Measurements from ENCODE around the gene PLIN5. TPM values are rescaled to one million over a fixed set of nuclear protein-coding genes. Genes with fewer than 3 reads are reported as not detected.

Gene PLIN5
- total RNA-seq, 2 experiments from 2014 or later: 0.27 TPM; not detected in 1

DNA sequence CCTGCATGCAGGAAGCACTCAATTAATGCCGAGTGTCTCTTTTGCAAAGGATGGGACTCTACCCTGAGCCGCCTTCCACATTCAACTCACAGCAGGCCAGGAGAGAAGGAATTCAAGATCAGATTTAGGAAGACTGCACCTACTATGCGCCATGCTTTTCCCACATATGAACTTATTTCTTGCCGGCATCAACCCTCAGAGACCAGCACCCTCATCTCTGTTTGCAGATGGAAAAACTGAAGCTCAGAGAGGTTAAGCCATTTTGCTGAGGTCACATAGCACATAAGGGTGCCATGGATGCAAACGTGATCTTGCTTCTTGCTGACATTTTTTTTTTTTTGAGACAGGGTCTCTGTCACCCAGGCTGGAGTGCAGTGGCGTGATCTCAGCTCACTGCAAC is 38.7 kb upstream of the PLIN5 start:
- POLR2A ChIA-PET: no interaction called here
- H3K4me3 Mint-ChIP-seq: no peak overlapping the region
- intact Hi-C loops (cut with micrococcal nuclease): no loop called here

DNA sequence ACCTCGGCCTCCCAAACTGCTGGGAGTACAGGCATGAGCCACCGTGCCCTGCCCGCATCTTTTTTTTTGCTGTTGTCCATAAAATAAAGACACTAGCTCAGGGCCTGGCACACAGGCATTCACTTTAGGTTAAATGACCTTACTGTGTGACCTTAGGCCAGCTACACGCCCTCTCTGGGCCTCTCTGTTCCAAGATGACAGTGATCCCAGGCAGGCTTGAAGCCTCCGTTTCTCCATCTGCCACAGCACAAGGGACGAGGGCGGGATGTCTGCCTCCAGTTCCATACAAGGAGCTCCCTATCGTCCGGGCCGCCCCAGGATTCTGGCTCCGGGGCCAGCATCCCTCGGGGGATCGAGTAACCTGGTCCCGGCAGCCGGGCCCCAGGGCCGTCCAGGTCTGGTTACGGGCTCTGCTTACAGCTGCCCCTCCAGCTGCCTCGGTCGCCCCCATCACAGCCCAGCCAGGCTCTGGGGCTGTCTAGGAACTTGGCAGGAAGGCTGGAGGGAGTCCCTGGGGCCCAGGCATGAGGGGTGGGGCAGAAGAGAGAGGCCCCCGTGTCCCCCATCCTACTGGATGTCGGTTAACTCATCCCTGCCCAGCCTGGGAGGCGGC is 36.4 kb upstream of the PLIN5 start:
- TF ChIP-seq CTCF (IDR thresholded peaks at IDR 0.05): no peak
- POLR2A ChIA-PET: interaction anchor here (0.7 kb wide), 1 partner anchor 16 kb away, joined by 3 read pairs; no protein-coding TSS in a partner anchor

More for the DNA sequence above, 38.7 kb upstream of the PLIN5 start:
- Mint-ChIP-seq H3K4me1 (ENCODE audit: low read depth) (peaks cover 6% of the 10 kb centered on the region), H3K9me3 (no peaks in the 10 kb centered on the region), H3K27me3 (peaks cover 22% of the 10 kb centered on the region), H3K36me3 (ENCODE audit: low read depth) (no peaks in the 10 kb centered on the region), H3K27ac (no peak overlapping the region)
- DNase-seq (no peak), ATAC-seq (no peak)
- TF ChIP-seq CTCF (IDR thresholded peaks at IDR 0.05): no peak
- CTCF ChIA-PET: interaction anchor here (0.9 to 4.5 kb wide), 4 partner anchors 14 to 63 kb away, joined by 3 to 24 read pairs (median 13); partner anchors contain the start of gene SEMA6B

GRCh38 chr19:4570916-4571304 is 35.9 kb upstream of the PLIN5 start:
- ChIA-PET POLR2A (no interaction called here), CTCF (interaction anchor here (0.8 to 6.4 kb wide), 5 partner anchors 12 to 66 kb away, joined by 3 to 80 read pairs (median 7); no protein-coding TSS in a partner anchor)
- no peak for TF ChIP-seq CTCF (IDR thresholded peaks at IDR 0.05)
- Mint-ChIP-seq H3K27me3 (peaks cover 7% of the 10 kb centered on the region), H3K27ac (no peak overlapping the region), H3K36me3 (ENCODE audit: low read depth) (no peaks in the 10 kb centered on the region), H3K9me3 (no peaks in the 10 kb centered on the region), H3K4me3 (no peak overlapping the region), H3K4me1 (ENCODE audit: low read depth) (peaks cover 5% of the 10 kb centered on the region)
- no peak for ATAC-seq
- intact Hi-C loops (cut with micrococcal nuclease): no loop called here
- no peak for DNase-seq

More for the DNA sequence above, 36.4 kb upstream of the PLIN5 start:
- DNase-seq (no peak), ATAC-seq (no peak)
- CTCF ChIA-PET: interaction anchor here (0.8 to 6.4 kb wide), 4 partner anchors 13 to 66 kb away, joined by 3 to 80 read pairs (median 12); no protein-coding TSS in a partner anchor
- intact Hi-C loops (cut with micrococcal nuclease): no loop called here
- Mint-ChIP-seq H3K4me1 (ENCODE audit: low read depth) (peaks cover 6% of the 10 kb centered on the region), H3K27ac (no peak overlapping the region), H3K27me3 (peaks cover 12% of the 10 kb centered on the region), H3K4me3 (no peak overlapping the region), H3K36me3 (ENCODE audit: low read depth) (no peaks in the 10 kb centered on the region), H3K9me3 (no peaks in the 10 kb centered on the region)

GRCh38 chr19:4570402-4570801 is 35.4 kb upstream of the PLIN5 start:
- no peak for TF ChIP-seq CTCF (IDR thresholded peaks at IDR 0.05)
- Mint-ChIP-seq H3K4me3 (no peak overlapping the region), H3K4me1 (ENCODE audit: low read depth) (peaks cover 4% of the 10 kb centered on the region), H3K36me3 (ENCODE audit: low read depth) (no peaks in the 10 kb centered on the region), H3K9me3 (no peaks in the 10 kb centered on the region), H3K27ac (no peak overlapping the region), H3K27me3 (peaks cover 4% of the 10 kb centered on the region)
- intact Hi-C loops (cut with micrococcal nuclease): no loop called here
- CTCF ChIA-PET: interaction anchor here (1.1 to 6.4 kb wide), 5 partner anchors 12 to 67 kb away, joined by 3 to 80 read pairs (median 7); no protein-coding TSS in a partner anchor
- ATAC-seq (no peak), DNase-seq (no peak)
- POLR2A ChIA-PET: no interaction called here

DNA sequence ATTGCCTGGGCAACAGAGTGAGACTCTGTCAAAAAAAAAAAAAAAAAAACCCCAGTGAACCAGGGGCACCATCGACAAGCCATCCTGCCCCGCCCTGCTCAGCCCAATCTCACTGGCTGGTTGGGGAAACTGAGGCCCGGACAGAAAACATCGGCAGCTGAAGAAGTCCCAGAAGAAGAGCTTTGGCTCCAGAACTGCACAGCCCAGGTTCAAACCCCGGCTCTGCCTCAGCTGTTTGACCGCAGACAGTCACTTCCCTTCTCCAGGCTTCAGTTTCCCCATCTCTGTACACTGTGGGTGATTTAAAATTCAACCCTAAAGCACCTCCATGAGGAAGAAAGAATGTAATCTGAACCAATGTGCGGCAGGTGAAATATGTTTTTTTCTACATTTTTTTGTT is 33.9 kb upstream of the PLIN5 start:
- Mint-ChIP-seq H3K4me3 (no peak overlapping the region), H3K36me3 (ENCODE audit: low read depth) (no peaks in the 10 kb centered on the region), H3K4me1 (ENCODE audit: low read depth) (no peaks in the 10 kb centered on the region), H3K27me3 (peaks cover 2% of the 10 kb centered on the region), H3K9me3 (no peaks in the 10 kb centered on the region), H3K27ac (no peak overlapping the region)
- no peak for TF ChIP-seq CTCF (IDR thresholded peaks at IDR 0.05)
- ATAC-seq: no peak
- POLR2A ChIA-PET: no interaction called here
- DNase-seq: no peak
- CTCF ChIA-PET: interaction anchor here (0.8 to 6.4 kb wide), 4 partner anchors 10 to 68 kb away, joined by 4 to 80 read pairs (median 14); no protein-coding TSS in a partner anchor
- intact Hi-C loops (cut with micrococcal nuclease): no loop called here
